Stimulated activated naive CD4-positive, alpha-beta T cell treated with Interleukin-2 at 50 U/mL for 16 hours (primary cell): Measurements from ENCODE around the gene SDK1.

Source experiments
- DNase-seq: peaks from one replicate; lab custom pipeline; 2025; lab: John Stamatoyannopoulos, UW

Gene SDK1

GRCh38 chr7:3292694-3293093, 8.4 kb upstream of the SDK1 start:
- DNase-seq = no peak

GRCh38 chr7:3294432-3295100, 6.5 kb upstream of the SDK1 start:
- no peak for DNase-seq

GRCh38 chr7:3297105-3297819, 3.8 kb upstream of the SDK1 start:
- no peak for DNase-seq

- DNase-seq = no peak
These were observed 816 bp upstream of the SDK1 start for GRCh38 chr7:3300221-3300650.

- no peak for DNase-seq
These were observed 338 bp downstream of the SDK1 start for GRCh38 chr7:3301449-3301731.

- no peak for DNase-seq
These were observed 973 bp downstream of the SDK1 start for GRCh38 chr7:3301831-3302618.

GRCh38 chr7:3302681-3303320, 1.7 kb downstream of the SDK1 start:
- DNase-seq = no peak

- DNase-seq = no peak
These were observed 3.1 kb downstream of the SDK1 start for GRCh38 chr7:3304131-3304530.

GRCh38 chr7:3307435-3307834, 6.4 kb downstream of the SDK1 start:
- DNase-seq = no peak

- DNase-seq = no peak
These were observed 8.1 kb downstream of the SDK1 start for GRCh38 chr7:3309140-3309539.

- DNase-seq = no peak
These were observed 8.9 kb downstream of the SDK1 start for GRCh38 chr7:3309956-3310355.

GRCh38 chr7:3310884-3311283, 9.8 kb downstream of the SDK1 start:
- DNase-seq = no peak

- DNase-seq = no peak
These were observed 11.5 kb downstream of the SDK1 start for GRCh38 chr7:3312583-3312982.

- DNase-seq = no peak
These were observed 17.8 kb downstream of the SDK1 start for GRCh38 chr7:3318874-3319273.

GRCh38 chr7:3321206-3321605, 20.2 kb downstream of the SDK1 start:
- DNase-seq = no peak

GRCh38 chr7:3321745-3322144, 20.7 kb downstream of the SDK1 start:
- DNase-seq = no peak

GRCh38 chr7:3326246-3326645, 25.2 kb downstream of the SDK1 start:
- no peak for DNase-seq

- no peak for DNase-seq
These were observed 26.0 kb downstream of the SDK1 start for GRCh38 chr7:3327099-3327498.

- DNase-seq = no peak
These were observed 26.6 kb downstream of the SDK1 start for GRCh38 chr7:3327655-3328054.

GRCh38 chr7:3332308-3332707, 31.3 kb downstream of the SDK1 start:
- no peak for DNase-seq

GRCh38 chr7:3333861-3334260, 32.8 kb downstream of the SDK1 start:
- DNase-seq = no peak

GRCh38 chr7:3336042-3336665, 35.1 kb downstream of the SDK1 start:
- DNase-seq = no peak
